HepG2 (cell line): ENCODE data around the gene SLC6A12. TPM values are rescaled to one million over a fixed set of nuclear protein-coding genes. Genes with fewer than 3 reads are reported as not detected.

ENCODE experiments used
- ATAC-seq: fragments of 200-7000 bp; cut with Tn5 transposase; 3 replicates; pipeline ENCODE4 v1.9.1; 2020; ENCODE audit warnings: mild to moderate bottlenecking, moderate library complexity
- BruUV-seq: library from RNA; stranded (reverse); fragments of 400-500 nt; replicated peaks from 2 replicates; lab custom pipeline; 2021; lab: Mats Ljungman, UMichigan
- CTCF ChIA-PET: fragments of 300-600 bp; formaldehyde crosslinking; extraction: SDS; loops from one replicate; lab custom pipeline; 2021; ENCODE audit warnings: low total read pairs, inconsistent platforms, low intra/inter-chr PET ratio; lab: Yijun Ruan, JAX
- POLR2A ChIA-PET: fragments of 350-600 bp; sonication (Branson Sonifier 250); formaldehyde crosslinking; loops from one replicate; lab custom pipeline; 2020; ENCODE audit warnings: antibody characterized with exemption, inconsistent platforms; lab: Yijun Ruan, JAX
- DNase-seq: peaks from one replicate; pipeline ENCODE4 v3.0.0-alpha.2; 2015; ENCODE audit warnings: low spot score
- FAIRE-seq: peaks from 3 replicates; lab custom pipeline; 2011; peaks lifted over from hg19 to GRCh38; lab: Jason Lieb, UNC
- H2AFZ ChIP-seq: one replicate; pipeline ENCODE4 v1.6.1; 2011; ENCODE audit warnings: low read length, inconsistent platforms
- H3K27ac ChIP-seq: fragments of 300-600 bp; 3 replicates; pipeline ENCODE4 v1.8.0; 2011; ENCODE audit warnings: mixed run types, mild to moderate bottlenecking, mixed read lengths, low read length, inconsistent platforms; ENCODE audit not compliant: insufficient read depth; ENCODE audit errors: extremely low read length
- H3K27me3 ChIP-seq, 2 experiments: fragments of 200-600 bp in 1 of 2; 2 replicates in 1 of 2; 3 replicates in 1 of 2; pipeline versions ENCODE4 v1.6.0 to v1.8.0; 2011; ENCODE audit warnings: low read length in 2 of 2, mild to moderate bottlenecking in 2 of 2, moderate library complexity in 2 of 2, inconsistent platforms in 1 of 2; ENCODE audit not compliant: insufficient read depth in 2 of 2, control insufficient read depth in 1 of 2
- H3K36me3 ChIP-seq, 2 experiments: fragments of 200-600 bp in 1 of 2; replicated peaks in 1 of 2; 2 replicates in 1 of 2; 3 replicates in 1 of 2; pipeline versions ENCODE4 v1.5.1 to v1.8.0; 2011; ENCODE audit warnings: low read length in 2 of 2, inconsistent platforms in 1 of 2; ENCODE audit not compliant: insufficient read depth in 2 of 2, control insufficient read depth in 1 of 2
- H3K4me1 ChIP-seq: 2 replicates; pipeline ENCODE4 v1.5.1; 2012; ENCODE audit warnings: low read length, inconsistent platforms; ENCODE audit not compliant: insufficient read depth
- H3K4me2 ChIP-seq: 2 replicates; pipeline ENCODE4 v1.6.0; 2011; ENCODE audit warnings: low read depth, low read length, inconsistent platforms
- H3K4me3 ChIP-seq, 3 experiments: fragments of 200-600 bp in 1 of 3; sonication (generic), shearing (Covaris generic) in 1 of 3; replicated peaks in 1 of 3; 2 replicates each; pipeline ENCODE4 v1.5.1; 2011 to 2016; ENCODE audit warnings: low read length in 3 of 3, inconsistent platforms in 2 of 3, low read depth in 2 of 3, mild to moderate bottlenecking in 2 of 3, control low read depth in 1 of 3, mixed read lengths in 1 of 3; ENCODE audit not compliant: insufficient read depth in 1 of 3
- H3K79me2 ChIP-seq: one replicate; pipeline ENCODE4 v1.6.1; 2011; ENCODE audit warnings: low read length, inconsistent platforms; ENCODE audit not compliant: insufficient read depth
- H3K9ac ChIP-seq: 2 replicates; pipeline ENCODE4 v1.6.0; 2011; ENCODE audit warnings: mild to moderate bottlenecking, low read depth, low read length, inconsistent platforms; ENCODE audit not compliant: insufficient read depth
- H3K9me3 ChIP-seq: 2 replicates; pipeline ENCODE4 v1.5.1; 2012; ENCODE audit warnings: mild to moderate bottlenecking, low read length
- H4K20me1 ChIP-seq: 2 replicates; pipeline ENCODE4 v1.6.0; 2011; ENCODE audit warnings: inconsistent platforms, mild to moderate bottlenecking, low read length, moderate library complexity; ENCODE audit not compliant: insufficient read depth
- CAMTA2 ChIP-seq: sonication (generic); formaldehyde crosslinking; IDR thresholded peaks from 2 replicates; pipeline ENCODE4 v1.4.0; 2020; ENCODE audit warnings: mild to moderate bottlenecking, missing genetic modification reagents, borderline replicate concordance
- CBFB ChIP-seq: sonication (generic); formaldehyde crosslinking; IDR thresholded peaks from 2 replicates; pipeline ENCODE4 v1.4.0; 2020; ENCODE audit warnings: missing genetic modification reagents
- MAFK ChIP-seq, 2 experiments: IDR thresholded peaks in 1 of 2; conservative IDR thresholded peaks in 1 of 2; 2 replicates each; pipeline ENCODE4 v1.6.1; 2011; ENCODE audit warnings: improper control_type of control experiment in 2 of 2, low read length in 2 of 2
- NAIF1 ChIP-seq: sonication (generic); formaldehyde crosslinking; IDR thresholded peaks from 2 replicates; pipeline ENCODE4 v1.5.0; 2020; ENCODE audit warnings: mild to moderate bottlenecking, missing genetic modification reagents, borderline replicate concordance
- SP4 ChIP-seq: sonication (generic); formaldehyde crosslinking; IDR thresholded peaks from 2 replicates; pipeline ENCODE4 v1.8.1; 2023; ENCODE audit warnings: mild to moderate bottlenecking, missing genetic modification reagents
- ZNF615 ChIP-seq: sonication (generic); formaldehyde crosslinking; IDR thresholded peaks from 2 replicates; pipeline ENCODE4 v1.5.0; 2020; ENCODE audit warnings: mild to moderate bottlenecking, missing genetic modification reagents, borderline replicate concordance
- WGBS: methylation state at CpG from one replicate; pipeline ENCODE4 v1.1.6; 2017; ENCODE audit warnings: low lambda C conversion rate; 5-methylcytosine and 5-hydroxymethylcytosine counted together
- in situ Hi-C: cut with HindIII; loops from 2 replicates; pipeline ENCODE4 v1.10.0; 2017; ENCODE audit warnings: low pct_unique_long_range_greater_than_20kb; ENCODE audit not compliant: extremely low pct_ligation_motif_present
- intact Hi-C: fragments of 100-400 bp; cut with micrococcal nuclease; formaldehyde crosslinking; loops from one replicate; pipeline ENCODE4 v1.10.0; 2022; ENCODE audit not compliant: unreplicated experiment
- polyA plus RNA-seq, 8 experiments: library from polyadenylated mRNA; depleted of rRNA in 3 of 8; stranded (reverse) in 7 of 8; unstranded in 1 of 8; fragments of >200 nt; fragmentation: Illumina TruSeq in 4 of 8; extraction: Trizol in 4 of 8; gene quantifications; 2 replicates each; pipeline versions ENCODE4 v1.2.1 to v1.2.3, GENCODE V29; 2011 to 2016; ENCODE audit warnings: low read depth in 4 of 8, missing spikeins in 1 of 8, mixed read lengths in 1 of 8; ENCODE audit not compliant: insufficient read depth in 1 of 8
- total RNA-seq, 5 experiments: library from RNA; depleted of rRNA; stranded (reverse); fragments of >200 nt; fragmentation: Illumina TruSeq; extraction: Trizol; gene quantifications; 2 replicates each; pipeline ENCODE4 v1.2.3, GENCODE V29; 2016; ENCODE audit warnings: low read depth in 1 of 5
- TF ChIP-seq, protein P1 (sequence below): sonication (generic); formaldehyde crosslinking; IDR thresholded peaks from 2 replicates; pipeline ENCODE4 v1.5.0; 2020; ENCODE audit warnings: mild to moderate bottlenecking, missing genetic modification reagents
- TF ChIP-seq, protein P2 (sequence below): sonication (generic); formaldehyde crosslinking; IDR thresholded peaks from 2 replicates; pipeline ENCODE4 v1.4.0; 2020; ENCODE audit warnings: mild to moderate bottlenecking, low read depth, missing genetic modification reagents

Gene SLC6A12
- total and polyA plus RNA-seq, 2 of the 13 experiments (the other 11 are each of a cell fraction or from before 2014, with no cell fraction given): 3.7 to 18.8 TPM

DNA sequence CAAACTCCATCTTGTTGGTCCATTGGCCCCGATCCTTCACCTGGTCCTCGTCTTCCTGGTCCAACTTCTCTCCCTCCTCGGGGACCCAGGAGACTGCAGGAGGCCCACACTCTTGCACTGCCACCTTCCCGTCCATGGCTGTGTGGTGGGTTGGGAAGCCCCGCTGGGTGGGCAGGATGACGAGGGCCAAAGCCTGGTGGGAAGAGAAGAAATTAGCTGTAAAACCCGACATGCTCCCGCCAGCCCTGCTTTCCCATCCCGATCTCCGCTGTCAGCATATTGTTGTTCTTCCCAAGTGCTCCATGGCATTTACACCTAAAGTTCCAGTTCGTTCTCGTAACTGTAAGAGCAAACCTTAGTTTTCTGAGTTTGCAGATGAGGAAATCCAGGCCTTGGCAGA is 4.1 kb downstream of the SLC6A12 start:
- WGBS: 81% methylated on average over 12 of the region's 12 CpGs
- H3K36me3 ChIP-seq: no peaks in the 10 kb centered on the region
- no peak overlapping the region for H3K27ac ChIP-seq
- peaks cover 72% of the 10 kb centered on the region for H3K4me1 ChIP-seq
- intact Hi-C loops: loop anchor here (5.0 kb wide), 1 partner anchor 33 kb away; no protein-coding TSS in a partner anchor
- no peak overlapping the region for H3K9ac ChIP-seq
- CTCF ChIA-PET: no interaction called here
- peaks cover 0 to 13% of the 10 kb centered on the region in 2 experiments; a peak in 3 of 5 replicates for H3K27me3 ChIP-seq
- DNase-seq: no peak
- ATAC-seq: no peak
- TF ChIP-seq CAMTA2 (CRISPR knock-in tag): no peak
- TF ChIP-seq, protein P1, sequence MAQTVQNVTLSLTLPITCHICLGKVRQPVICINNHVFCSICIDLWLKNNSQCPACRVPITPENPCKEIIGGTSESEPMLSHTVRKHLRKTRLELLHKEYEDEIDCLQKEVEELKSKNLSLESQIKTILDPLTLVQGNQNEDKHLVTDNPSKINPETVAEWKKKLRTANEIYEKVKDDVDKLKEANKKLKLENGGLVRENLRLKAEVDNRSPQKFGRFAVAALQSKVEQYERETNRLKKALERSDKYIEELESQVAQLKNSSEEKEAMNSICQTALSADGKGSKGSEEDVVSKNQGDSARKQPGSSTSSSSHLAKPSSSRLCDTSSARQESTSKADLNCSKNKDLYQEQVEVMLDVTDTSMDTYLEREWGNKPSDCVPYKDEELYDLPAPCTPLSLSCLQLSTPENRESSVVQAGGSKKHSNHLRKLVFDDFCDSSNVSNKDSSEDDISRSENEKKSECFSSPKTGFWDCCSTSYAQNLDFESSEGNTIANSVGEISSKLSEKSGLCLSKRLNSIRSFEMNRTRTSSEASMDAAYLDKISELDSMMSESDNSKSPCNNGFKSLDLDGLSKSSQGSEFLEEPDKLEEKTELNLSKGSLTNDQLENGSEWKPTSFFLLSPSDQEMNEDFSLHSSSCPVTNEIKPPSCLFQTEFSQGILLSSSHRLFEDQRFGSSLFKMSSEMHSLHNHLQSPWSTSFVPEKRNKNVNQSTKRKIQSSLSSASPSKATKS (CRISPR knock-in tag): 0 out of 2 replicates have a peak, but pooled peaks have one; percentile 54
- TF ChIP-seq CBFB: no peak
- no peak for TF ChIP-seq SP4 (CRISPR knock-in tag)
- 0 out of 2 replicates have a peak, but pooled peaks have one; percentile 47 for TF ChIP-seq NAIF1 (CRISPR knock-in tag)
- 0 out of 2 replicates have a peak, but pooled peaks have one; percentile 48 for TF ChIP-seq ZNF615 (CRISPR knock-in tag)
- peak; percentile 17 to 51; a peak in 2 of 4 replicates for TF ChIP-seq MAFK (conservative IDR thresholded peaks at IDR 0.05 in 1 of 2, IDR thresholded peaks at IDR 0.05 in 1 of 2; ENCODE audit: low read length in 2 of 2)
- TF ChIP-seq, protein P2, sequence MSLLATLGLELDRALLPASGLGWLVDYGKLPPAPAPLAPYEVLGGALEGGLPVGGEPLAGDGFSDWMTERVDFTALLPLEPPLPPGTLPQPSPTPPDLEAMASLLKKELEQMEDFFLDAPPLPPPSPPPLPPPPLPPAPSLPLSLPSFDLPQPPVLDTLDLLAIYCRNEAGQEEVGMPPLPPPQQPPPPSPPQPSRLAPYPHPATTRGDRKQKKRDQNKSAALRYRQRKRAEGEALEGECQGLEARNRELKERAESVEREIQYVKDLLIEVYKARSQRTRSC (CRISPR knock-in tag): 0 out of 2 replicates have a peak, but pooled peaks have one; percentile 14
- POLR2A ChIA-PET: interaction anchor here (1.1 to 2.3 kb wide), 5 partner anchors 10 to 180 kb away, joined by 4 to 14 read pairs (median 5); partner anchors contain the start of gene KDM5A
- no peaks in the 10 kb centered on the region for H3K79me2 ChIP-seq
- peaks cover 7% of the 10 kb centered on the region for H4K20me1 ChIP-seq
- H2AFZ ChIP-seq: no peak overlapping the region
- H3K4me3 ChIP-seq: peak overlapping the region in 1 of 3 experiments; percentile 21; a peak in 2 of 6 replicates
- in situ Hi-C loops: no loop called here
- peak overlapping the region; percentile 86 for H3K4me2 ChIP-seq
- FAIRE-seq: no peak
- no peaks in the 10 kb centered on the region for H3K9me3 ChIP-seq
- BruUV-seq: TSS peak; percentile 18
